Activated B cell treated with CpG ODN at 0.5 μM for 24 hours (primary cell): ENCODE data around the gene SYT1. TPM values are rescaled to one million over a fixed set of nuclear protein-coding genes. Genes with fewer than 3 reads are reported as not detected.

Source experiments
- ATAC-seq: fragments of 200-7000 bp; cut with Tn5 transposase; one replicate; pipeline ENCODE4 v1.10.0; 2021; ENCODE audit warnings: low read depth, mild to moderate bottlenecking, moderate library complexity
- CTCF ChIA-PET: fragments of 350-600 bp; sonication (Branson Sonifier 250); formaldehyde crosslinking; loops from one replicate; lab custom pipeline; 2021; ENCODE audit warnings: antibody characterized with exemption; lab: Charles Lee
- POLR2A ChIA-PET: fragments of 350-600 bp; sonication (Branson Sonifier 250); formaldehyde crosslinking; loops from one replicate; lab custom pipeline; 2021; ENCODE audit warnings: antibody characterized with exemption; lab: Charles Lee
- DNase-seq: peaks from one replicate; pipeline ENCODE4 v3.0.0; 2022
- H3K27ac Mint-ChIP-seq: one replicate; pipeline ENCODE4 v1.8.0; 2020; ENCODE audit warnings: mixed read lengths
- H3K27me3 Mint-ChIP-seq: one replicate; pipeline ENCODE4 v1.8.0; 2021; ENCODE audit warnings: mixed read lengths
- H3K36me3 Mint-ChIP-seq: one replicate; pipeline ENCODE4 v1.8.0; 2021; ENCODE audit warnings: low read depth, mixed read lengths
- H3K4me1 Mint-ChIP-seq: one replicate; pipeline ENCODE4 v1.8.0; 2021; ENCODE audit warnings: mixed read lengths
- H3K4me3 Mint-ChIP-seq: one replicate; pipeline ENCODE4 v1.8.0; 2020; ENCODE audit warnings: mild to moderate bottlenecking, mixed read lengths
- H3K9me3 Mint-ChIP-seq: one replicate; pipeline ENCODE4 v1.8.0; 2020; ENCODE audit warnings: mixed read lengths
- CTCF ChIP-seq: fragments of 200-600 bp; IDR thresholded peaks from one replicate; pipeline ENCODE4 v1.8.0; 2022; ENCODE audit warnings: antibody characterized with exemption, mild to moderate bottlenecking
- intact Hi-C: fragments of 100-400 bp; cut with micrococcal nuclease; formaldehyde crosslinking; loops from one replicate; pipeline ENCODE4 v1.15.1; 2024
- total RNA-seq: library from RNA; stranded (reverse); gene quantifications from 2 replicates; pipeline ENCODE4 v1.2.3, GENCODE V29; 2022

SYT1 gene
- total RNA-seq, 1 donor from 2014 or later: 0.49 TPM

- ATAC-seq (no peak), DNase-seq (no peak)
- no peaks in the 10 kb centered on the region for H3K27me3 Mint-ChIP-seq
- no peak for TF ChIP-seq CTCF
- H3K36me3 Mint-ChIP-seq: no peaks in the 10 kb centered on the region
- ChIA-PET CTCF (no interaction called here), POLR2A (no interaction called here)
- no peak overlapping the region for H3K4me3 Mint-ChIP-seq
- intact Hi-C loops: no loop called here
- H3K4me1 Mint-ChIP-seq: no peaks in the 10 kb centered on the region
- H3K9me3 Mint-ChIP-seq: no peaks in the 10 kb centered on the region
- no peak overlapping the region for H3K27ac Mint-ChIP-seq
These were observed 52.4 kb downstream of the SYT1 start for GRCh38 chr12:78916845-78917480.

GRCh38 chr12:78917513-78917912, 52.9 kb downstream of the SYT1 start:
- no peaks in the 10 kb centered on the region for H3K36me3 Mint-ChIP-seq

GRCh38 chr12:78918268-78918667, 53.7 kb downstream of the SYT1 start:
- Mint-ChIP-seq H3K9me3 (no peaks in the 10 kb centered on the region), H3K36me3 (no peaks in the 10 kb centered on the region), H3K27ac (no peak overlapping the region), H3K27me3 (no peaks in the 10 kb centered on the region), H3K4me1 (no peaks in the 10 kb centered on the region), H3K4me3 (no peak overlapping the region)
- TF ChIP-seq CTCF: no peak
- DNase-seq: no peak
- ChIA-PET POLR2A (no interaction called here), CTCF (no interaction called here)
- intact Hi-C loops: no loop called here
- no peak for ATAC-seq

More at GRCh38 chr12:78917513-78917912, 52.9 kb downstream of the SYT1 start:
- ChIA-PET POLR2A (no interaction called here), CTCF (no interaction called here)
- Mint-ChIP-seq H3K27ac (no peak overlapping the region), H3K4me3 (no peak overlapping the region), H3K9me3 (no peaks in the 10 kb centered on the region), H3K4me1 (no peaks in the 10 kb centered on the region), H3K27me3 (no peaks in the 10 kb centered on the region)
- TF ChIP-seq CTCF: no peak
- intact Hi-C loops: no loop called here
- DNase-seq: no peak
- no peak for ATAC-seq

- H3K27ac Mint-ChIP-seq: no peak overlapping the region
These were observed 63.9 kb downstream of the SYT1 start for GRCh38 chr12:78928200-78929074.

More at GRCh38 chr12:78928200-78929074, 63.9 kb downstream of the SYT1 start:
- H3K9me3 Mint-ChIP-seq: no peaks in the 10 kb centered on the region
- DNase-seq (no peak), ATAC-seq (no peak)
- H3K4me3 Mint-ChIP-seq: no peak overlapping the region
- POLR2A ChIA-PET: no interaction called here
- TF ChIP-seq CTCF: no peak
- no peaks in the 10 kb centered on the region for H3K36me3 Mint-ChIP-seq
- CTCF ChIA-PET: no interaction called here
- no peaks in the 10 kb centered on the region for H3K4me1 Mint-ChIP-seq
- no peaks in the 10 kb centered on the region for H3K27me3 Mint-ChIP-seq
- intact Hi-C loops: no loop called here
